ENCODE data around the gene ARID1B.

The ARID1B gene

GRCh38 chr6:156796627-156797026, 19.4 kb downstream of the ARID1B start:
- Mint-ChIP-seq H3K4me3 (peak overlapping the region; percentile 43), H3K36me3 (peaks cover 5% of the 10 kb centered on the region), H3K9me3 (ENCODE audit: low read depth) (no peaks in the 10 kb centered on the region), H3K4me1 (ENCODE audit: low read depth) (peaks cover 82% of the 10 kb centered on the region), H3K27ac (peak overlapping the region; percentile 43), H3K27me3 (no peaks in the 10 kb centered on the region)

- H3K4me3 Mint-ChIP-seq, result no peak overlapping the region
- no peaks in the 10 kb centered on the region for H3K9me3 Mint-ChIP-seq (ENCODE audit: low read depth)
- peaks cover 80% of the 10 kb centered on the region for H3K4me1 Mint-ChIP-seq (ENCODE audit: low read depth)
- H3K27me3 Mint-ChIP-seq, result no peaks in the 10 kb centered on the region
- peaks cover 7% of the 10 kb centered on the region for H3K36me3 Mint-ChIP-seq
- no peak overlapping the region for H3K27ac Mint-ChIP-seq
These were observed 20.9 kb downstream of the ARID1B start for GRCh38 chr6:156797901-156798735.

- peak overlapping the region; percentile 45 for H3K4me3 Mint-ChIP-seq
- H3K9me3 Mint-ChIP-seq (ENCODE audit: low read depth), result no peaks in the 10 kb centered on the region
- peaks cover 83% of the 10 kb centered on the region for H3K4me1 Mint-ChIP-seq (ENCODE audit: low read depth)
- peaks cover 13% of the 10 kb centered on the region for H3K36me3 Mint-ChIP-seq
- no peaks in the 10 kb centered on the region for H3K27me3 Mint-ChIP-seq
- peak overlapping the region; percentile 73 for H3K27ac Mint-ChIP-seq
These were observed 24.5 kb downstream of the ARID1B start for GRCh38 chr6:156801712-156802111.

GRCh38 chr6:156803353-156803752, 26.2 kb downstream of the ARID1B start:
- no peaks in the 10 kb centered on the region for H3K9me3 Mint-ChIP-seq (ENCODE audit: low read depth)
- H3K4me1 Mint-ChIP-seq (ENCODE audit: low read depth), result peaks cover 83% of the 10 kb centered on the region
- peak overlapping the region; percentile 4 for H3K4me3 Mint-ChIP-seq
- no peaks in the 10 kb centered on the region for H3K27me3 Mint-ChIP-seq
- peaks cover 11% of the 10 kb centered on the region for H3K36me3 Mint-ChIP-seq
- H3K27ac Mint-ChIP-seq, result peak overlapping the region; percentile 72

GRCh38 chr6:156804402-156804801, 27.2 kb downstream of the ARID1B start:
- Mint-ChIP-seq H3K27me3 (no peaks in the 10 kb centered on the region), H3K4me3 (no peak overlapping the region), H3K4me1 (ENCODE audit: low read depth) (peaks cover 84% of the 10 kb centered on the region), H3K9me3 (ENCODE audit: low read depth) (no peaks in the 10 kb centered on the region), H3K36me3 (peaks cover 9% of the 10 kb centered on the region), H3K27ac (peak overlapping the region; percentile 72)

GRCh38 chr6:156806155-156806554, 29.0 kb downstream of the ARID1B start:
- Mint-ChIP-seq H3K9me3 (ENCODE audit: low read depth) (peaks cover 3% of the 10 kb centered on the region), H3K27ac (peak overlapping the region; percentile 77), H3K36me3 (peaks cover 13% of the 10 kb centered on the region), H3K27me3 (no peaks in the 10 kb centered on the region), H3K4me3 (no peak overlapping the region), H3K4me1 (ENCODE audit: low read depth) (peaks cover 94% of the 10 kb centered on the region)

GRCh38 chr6:156807028-156807427, 29.9 kb downstream of the ARID1B start:
- H3K9me3 Mint-ChIP-seq (ENCODE audit: low read depth), result peaks cover 3% of the 10 kb centered on the region
- peak overlapping the region; percentile 17 for H3K4me3 Mint-ChIP-seq
- peaks cover 94% of the 10 kb centered on the region for H3K4me1 Mint-ChIP-seq (ENCODE audit: low read depth)
- peak overlapping the region; percentile 77 for H3K27ac Mint-ChIP-seq
- H3K27me3 Mint-ChIP-seq, result no peaks in the 10 kb centered on the region
- peaks cover 10% of the 10 kb centered on the region for H3K36me3 Mint-ChIP-seq

- peaks cover 10% of the 10 kb centered on the region for H3K36me3 Mint-ChIP-seq
- H3K9me3 Mint-ChIP-seq (ENCODE audit: low read depth), result peaks cover 3% of the 10 kb centered on the region
- H3K27ac Mint-ChIP-seq, result peak overlapping the region; percentile 77
- H3K4me1 Mint-ChIP-seq (ENCODE audit: low read depth), result peaks cover 95% of the 10 kb centered on the region
- no peaks in the 10 kb centered on the region for H3K27me3 Mint-ChIP-seq
- no peak overlapping the region for H3K4me3 Mint-ChIP-seq
These were observed 30.6 kb downstream of the ARID1B start for GRCh38 chr6:156807795-156808194.

GRCh38 chr6:156808287-156808686, 31.1 kb downstream of the ARID1B start:
- Mint-ChIP-seq H3K9me3 (ENCODE audit: low read depth) (peaks cover 3% of the 10 kb centered on the region), H3K4me3 (no peak overlapping the region), H3K36me3 (peaks cover 10% of the 10 kb centered on the region), H3K27ac (peak overlapping the region; percentile 5), H3K4me1 (ENCODE audit: low read depth) (peaks cover 91% of the 10 kb centered on the region), H3K27me3 (no peaks in the 10 kb centered on the region)

- H3K27me3 Mint-ChIP-seq, result no peaks in the 10 kb centered on the region
- H3K27ac Mint-ChIP-seq, result peak overlapping the region; percentile 79
- H3K36me3 Mint-ChIP-seq, result peaks cover 6% of the 10 kb centered on the region
- peak overlapping the region; percentile 0 for H3K4me3 Mint-ChIP-seq
- peaks cover 91% of the 10 kb centered on the region for H3K4me1 Mint-ChIP-seq (ENCODE audit: low read depth)
- H3K9me3 Mint-ChIP-seq (ENCODE audit: low read depth), result peaks cover 3% of the 10 kb centered on the region
These were observed 31.9 kb downstream of the ARID1B start for GRCh38 chr6:156809034-156809433.

GRCh38 chr6:156809446-156810178, 32.4 kb downstream of the ARID1B start:
- Mint-ChIP-seq H3K9me3 (ENCODE audit: low read depth) (peaks cover 3% of the 10 kb centered on the region), H3K27ac (peak overlapping the region; percentile 79), H3K4me1 (ENCODE audit: low read depth) (peaks cover 91% of the 10 kb centered on the region), H3K4me3 (peak overlapping the region; percentile 41), H3K27me3 (no peaks in the 10 kb centered on the region), H3K36me3 (peaks cover 6% of the 10 kb centered on the region)

- peaks cover 81% of the 10 kb centered on the region for H3K4me1 Mint-ChIP-seq (ENCODE audit: low read depth)
- peaks cover 3% of the 10 kb centered on the region for H3K9me3 Mint-ChIP-seq (ENCODE audit: low read depth)
- H3K4me3 Mint-ChIP-seq, result no peak overlapping the region
- no peak overlapping the region for H3K27ac Mint-ChIP-seq
- peaks cover 4% of the 10 kb centered on the region for H3K36me3 Mint-ChIP-seq
- H3K27me3 Mint-ChIP-seq, result no peaks in the 10 kb centered on the region
These were observed 36.9 kb downstream of the ARID1B start for GRCh38 chr6:156814036-156814581.

- H3K27me3 Mint-ChIP-seq, result no peaks in the 10 kb centered on the region
- no peaks in the 10 kb centered on the region for H3K9me3 Mint-ChIP-seq (ENCODE audit: low read depth)
- no peak overlapping the region for H3K4me3 Mint-ChIP-seq
- no peak overlapping the region for H3K27ac Mint-ChIP-seq
- H3K36me3 Mint-ChIP-seq, result no peaks in the 10 kb centered on the region
- H3K4me1 Mint-ChIP-seq (ENCODE audit: low read depth), result peaks cover 81% of the 10 kb centered on the region
These were observed 39.3 kb downstream of the ARID1B start for GRCh38 chr6:156816505-156816904.

- Mint-ChIP-seq H3K27ac (no peak overlapping the region), H3K9me3 (ENCODE audit: low read depth) (no peaks in the 10 kb centered on the region), H3K36me3 (peaks cover 2% of the 10 kb centered on the region), H3K27me3 (no peaks in the 10 kb centered on the region), H3K4me3 (no peak overlapping the region), H3K4me1 (ENCODE audit: low read depth) (peaks cover 83% of the 10 kb centered on the region)
These were observed 43.1 kb downstream of the ARID1B start for GRCh38 chr6:156820089-156820798.

Data from activated naive CD8-positive, alpha-beta T cell (primary cell).